Jurkat, Clone E6-1 (cell line): ENCODE results near the gene EVA1B. TPM values are rescaled to one million over a fixed set of nuclear protein-coding genes. Genes with fewer than 3 reads are reported as not detected.
A peak's percentile ranks its signal among the peaks of the same experiment; 100 is the strongest.

Experiments used
- DNase-seq: peaks from one replicate; pipeline ENCODE4 v3.0.0-alpha.2; 2011; ENCODE audit warnings: low read depth, low spot score
- H3K4me3 ChIP-seq: 2 replicates; pipeline ENCODE4 v1.5.1; 2011; ENCODE audit warnings: mild to moderate bottlenecking, low read length, control low read depth, moderate library complexity
- polyA plus RNA-seq: library from polyadenylated mRNA; unstranded; fragments of >200 nt; gene quantifications from one replicate; pipeline ENCODE4 v1.2.1, GENCODE V29; 2012; ENCODE audit warnings: missing spikeins; ENCODE audit not compliant: insufficient read length, insufficient read depth

The EVA1B gene, protein sequence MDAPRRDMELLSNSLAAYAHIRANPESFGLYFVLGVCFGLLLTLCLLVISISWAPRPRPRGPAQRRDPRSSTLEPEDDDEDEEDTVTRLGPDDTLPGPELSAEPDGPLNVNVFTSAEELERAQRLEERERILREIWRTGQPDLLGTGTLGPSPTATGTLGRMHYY
- 5.7 TPM for polyA plus RNA-seq

- H3K4me3 ChIP-seq, result peak within 1 kb of the TSS; percentile 50
- DNase-seq, result peak; percentile 18
Observed at GRCh38 chr1:36323636-36324352, at the start of gene EVA1B. TSS of gene EVA1B (minus strand) at chr1:36323645. CDS start at chr1:36323037, 608 bp downstream.

- no peak for DNase-seq
Observed at GRCh38 chr1:36372617-36373016, 49.2 kb upstream of the EVA1B start.

GRCh38 chr1:36369061-36369861 lies 45.8 kb upstream of the EVA1B start:
- peak; percentile 69 for DNase-seq
- no peak overlapping the region for H3K4me3 ChIP-seq

More at GRCh38 chr1:36372617-36373016, 49.2 kb upstream of the EVA1B start:
- no peak overlapping the region for H3K4me3 ChIP-seq

DNA sequence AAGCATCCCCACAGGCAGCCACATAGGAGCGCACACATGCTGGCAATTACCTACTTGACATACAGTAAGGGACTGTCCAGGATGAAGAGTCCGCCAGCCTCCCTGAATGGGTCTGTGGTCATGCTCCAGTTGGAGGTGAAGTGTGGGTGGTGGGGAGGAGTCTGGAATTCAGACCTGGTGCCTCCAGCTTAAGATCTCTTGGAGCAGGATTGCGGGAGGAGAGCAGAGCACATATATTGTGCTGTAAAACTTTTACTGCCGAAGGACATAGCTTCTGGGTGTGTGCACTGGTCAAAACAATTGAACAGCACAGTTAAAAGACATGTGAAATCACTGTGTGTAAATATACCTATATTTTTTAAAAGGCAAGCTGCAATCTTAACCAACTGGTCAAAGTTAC lies 44.4 kb upstream of the EVA1B start:
- DNase-seq, result no peak

DNA sequence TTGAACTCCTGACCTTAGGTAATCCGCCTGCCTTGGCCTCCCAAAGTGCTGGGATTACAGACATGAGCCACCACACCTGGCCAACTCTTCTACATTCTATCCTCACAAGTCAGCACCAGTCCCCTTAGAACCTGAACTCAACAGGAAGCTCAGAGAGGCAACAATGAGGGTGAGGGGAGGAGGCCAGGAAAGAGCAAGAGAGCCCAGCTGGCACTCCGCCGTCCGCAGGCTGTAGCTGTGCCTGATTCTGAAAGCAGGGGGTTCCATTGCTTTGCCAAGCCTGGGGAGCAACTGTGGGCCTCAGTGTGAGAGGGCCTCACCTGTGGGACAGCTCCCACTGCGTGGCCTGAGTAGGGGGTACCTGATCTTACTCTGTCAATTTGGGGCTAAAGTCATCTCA lies 43.6 kb upstream of the EVA1B start:
- DNase-seq, result no peak
- no peak overlapping the region for H3K4me3 ChIP-seq

More for the DNA sequence above, 44.4 kb upstream of the EVA1B start:
- H3K4me3 ChIP-seq, result no peak overlapping the region

- DNase-seq, result peak; percentile 91
- peak overlapping the region; percentile 27 for H3K4me3 ChIP-seq
Observed at GRCh38 chr1:36366091-36366661, 42.7 kb upstream of the EVA1B start.

- DNase-seq, result no peak
Observed at GRCh38 chr1:36365381-36365780, 41.9 kb upstream of the EVA1B start.

GRCh38 chr1:36359911-36360550 lies 36.6 kb upstream of the EVA1B start:
- no peak for DNase-seq
- no peak overlapping the region for H3K4me3 ChIP-seq

More at GRCh38 chr1:36365381-36365780, 41.9 kb upstream of the EVA1B start:
- no peak overlapping the region for H3K4me3 ChIP-seq

DNA sequence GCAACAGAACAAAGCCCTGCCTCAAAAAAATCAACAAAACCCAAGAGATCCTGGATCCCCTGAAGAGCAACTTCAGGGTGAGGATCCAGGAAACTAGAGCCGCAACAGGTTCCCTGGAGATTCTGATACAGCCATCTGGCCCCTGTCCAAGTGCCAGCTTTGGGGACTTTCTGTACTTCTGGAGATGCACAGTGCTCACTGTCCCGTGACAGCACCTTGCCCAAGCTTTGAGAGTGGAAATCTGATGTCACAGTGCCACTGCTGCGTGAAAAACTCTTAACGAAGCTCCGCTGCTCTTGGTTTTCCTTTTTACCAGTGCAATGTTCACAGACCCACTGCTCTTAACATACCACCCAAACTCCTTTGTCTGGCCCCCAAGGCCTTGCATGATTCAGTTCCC lies 35.9 kb upstream of the EVA1B start:
- H3K4me3 ChIP-seq, result no peak overlapping the region
- DNase-seq, result no peak

GRCh38 chr1:36358514-36359084 lies 35.2 kb upstream of the EVA1B start:
- H3K4me3 ChIP-seq, result no peak overlapping the region
- no peak for DNase-seq

- no peak overlapping the region for H3K4me3 ChIP-seq
- DNase-seq, result no peak
Observed at GRCh38 chr1:36355811-36356210, 32.4 kb upstream of the EVA1B start.

GRCh38 chr1:36354486-36354885 lies 31.0 kb upstream of the EVA1B start:
- DNase-seq, result no peak
- no peak overlapping the region for H3K4me3 ChIP-seq

GRCh38 chr1:36352910-36353878 lies 29.7 kb upstream of the EVA1B start:
- H3K4me3 ChIP-seq, result no peak overlapping the region
- DNase-seq, result no peak

DNA sequence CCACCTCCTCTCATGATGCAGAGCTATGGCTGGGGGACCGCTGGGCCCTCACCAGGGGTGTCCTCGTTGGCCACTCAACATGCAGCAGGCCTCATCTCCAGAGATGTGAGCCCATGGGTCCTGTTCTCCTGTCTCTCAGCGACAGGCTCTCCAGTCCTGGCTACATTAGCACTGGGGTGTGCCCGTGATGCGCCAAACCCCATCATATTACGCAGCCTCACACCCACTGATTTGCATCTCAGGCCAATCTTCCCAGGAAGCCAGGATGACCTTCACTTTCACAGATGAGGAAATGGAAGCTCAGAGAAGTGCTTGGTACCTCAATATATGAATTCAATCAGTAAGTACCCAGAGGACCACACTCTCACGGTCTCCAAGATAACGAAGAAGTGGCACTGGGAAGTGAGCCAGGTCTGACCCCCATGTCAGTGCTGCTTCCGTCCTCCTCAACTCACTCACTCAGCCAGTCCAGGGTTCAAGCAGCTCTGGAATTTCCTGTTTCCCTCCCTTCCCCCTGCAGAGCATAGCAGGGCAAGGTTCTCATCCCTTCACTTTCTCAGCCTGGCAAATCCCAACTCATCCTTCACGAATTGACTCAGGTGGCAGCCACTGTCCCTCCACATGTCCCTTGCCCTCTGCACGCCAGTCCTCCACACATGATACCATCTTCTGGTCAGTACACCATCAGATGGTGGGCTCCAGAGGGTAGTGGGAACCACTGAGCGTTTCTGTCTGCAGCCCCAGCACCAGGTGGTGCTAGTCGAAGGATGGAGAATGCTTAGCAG lies 28.9 kb upstream of the EVA1B start:
- H3K4me3 ChIP-seq, result no peak overlapping the region
- DNase-seq, result no peak

DNA sequence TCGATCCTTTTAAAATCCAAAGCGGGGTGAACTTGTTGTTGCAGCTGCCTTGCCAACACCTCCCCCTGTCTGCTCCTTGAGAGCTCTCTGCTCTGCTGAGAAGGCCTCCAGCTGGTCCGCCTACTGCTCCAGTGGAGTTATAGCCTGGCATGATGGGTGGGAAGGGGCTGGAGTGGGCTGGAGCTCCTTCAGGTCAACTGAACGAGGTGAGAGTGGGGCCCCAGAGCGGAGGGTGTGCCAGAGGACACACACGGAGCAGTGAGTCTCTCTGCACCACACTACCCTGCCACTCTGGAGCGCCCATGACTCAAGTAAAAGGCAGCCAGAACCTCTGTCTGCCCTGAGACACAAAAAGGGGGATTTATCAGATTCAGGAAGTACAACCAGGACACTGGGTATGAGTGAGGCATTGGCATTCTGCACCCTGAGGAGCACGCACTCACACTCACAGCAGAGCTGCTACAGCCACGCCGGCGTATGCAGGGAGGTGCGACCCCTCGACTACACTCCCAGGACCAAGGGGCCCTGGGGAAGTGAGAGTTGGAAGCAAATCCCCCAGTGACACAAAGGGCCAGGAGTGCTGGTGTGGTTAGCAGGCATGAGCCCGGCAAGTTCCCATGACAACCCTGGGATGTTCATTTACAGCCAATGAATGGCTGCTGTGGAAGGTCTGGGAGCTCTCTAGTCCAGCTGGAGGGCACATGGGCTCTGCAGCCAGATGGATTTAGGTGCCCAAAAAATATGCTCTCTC lies 28.0 kb upstream of the EVA1B start:
- no peak for DNase-seq

GRCh38 chr1:36350659-36351226 lies 27.3 kb upstream of the EVA1B start:
- H3K4me3 ChIP-seq, result no peak overlapping the region

More for the DNA sequence above, 28.0 kb upstream of the EVA1B start:
- no peak overlapping the region for H3K4me3 ChIP-seq

More at GRCh38 chr1:36350659-36351226, 27.3 kb upstream of the EVA1B start:
- no peak for DNase-seq
